ENCODE measurements around the gene GRID2.

Gene GRID2

DNA sequence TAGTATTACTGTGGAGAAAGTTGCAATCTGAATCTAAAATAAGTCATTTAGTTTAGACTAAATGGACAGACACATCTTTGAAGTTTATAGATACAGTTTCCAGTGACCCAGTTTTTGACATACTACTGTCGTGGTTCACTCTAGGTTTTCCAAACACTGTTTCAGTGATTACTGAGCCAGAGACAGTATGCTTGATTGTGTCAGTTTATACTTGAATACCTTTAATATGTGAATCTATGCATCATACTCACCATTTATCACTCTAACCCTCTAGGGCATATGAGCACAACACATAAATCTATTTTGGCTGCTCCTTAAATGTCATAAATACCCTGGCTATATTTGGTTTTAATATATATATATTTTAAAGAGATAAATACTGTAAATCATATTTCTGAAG, 173.5 kb downstream of the GRID2 start:
- no peak overlapping the region for H3K9ac ChIP-seq (ENCODE audit: low read length)
- no peaks in the 10 kb centered on the region for H3K36me3 ChIP-seq (ENCODE audit: control insufficient read depth, insufficient read depth, low read length, severe bottlenecking)
- H3K4me1 ChIP-seq (ENCODE audit: control insufficient read depth, insufficient read depth, low read length) = no peaks in the 10 kb centered on the region
- no peak overlapping the region for H3K4me3 ChIP-seq (ENCODE audit: low read length)
- H3K9me3 ChIP-seq (ENCODE audit: control insufficient read depth, low read length) = no peaks in the 10 kb centered on the region
- no peak for DNase-seq (ENCODE audit: low read depth)
- H3K27me3 ChIP-seq (replicated peaks; ENCODE audit: control insufficient read depth, insufficient read depth, low read length) = no peaks in the 10 kb centered on the region

DNA sequence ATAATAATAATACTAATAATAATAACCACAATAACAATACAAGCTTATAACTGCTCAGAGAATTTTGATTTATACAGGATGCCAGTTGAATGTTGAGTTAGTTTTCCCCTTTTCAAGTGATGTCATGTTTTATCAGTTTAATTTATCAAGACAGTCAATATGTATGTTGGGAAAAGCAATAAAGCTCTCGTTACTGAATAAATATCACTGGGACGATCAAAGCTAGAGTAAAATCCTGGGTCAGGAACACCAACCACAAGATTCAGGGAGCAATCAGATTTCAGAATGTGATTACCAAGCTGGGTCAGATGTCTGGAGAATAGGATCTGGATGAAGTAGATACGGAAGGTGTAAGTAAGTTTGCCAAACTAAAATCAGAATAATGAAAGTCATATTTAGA, 179.6 kb downstream of the GRID2 start:
- Histone ChIP-seq H3K4me3 (ENCODE audit: low read length) (no peak overlapping the region), H3K9me3 (ENCODE audit: control insufficient read depth, low read length) (no peaks in the 10 kb centered on the region), H3K27me3 (replicated peaks; ENCODE audit: control insufficient read depth, insufficient read depth, low read length) (no peaks in the 10 kb centered on the region), H3K4me1 (ENCODE audit: control insufficient read depth, insufficient read depth, low read length) (no peaks in the 10 kb centered on the region), H3K36me3 (ENCODE audit: control insufficient read depth, insufficient read depth, low read length, severe bottlenecking) (no peaks in the 10 kb centered on the region), H3K9ac (ENCODE audit: low read length) (no peak overlapping the region)
- no peak for DNase-seq (ENCODE audit: low read depth)

DNA sequence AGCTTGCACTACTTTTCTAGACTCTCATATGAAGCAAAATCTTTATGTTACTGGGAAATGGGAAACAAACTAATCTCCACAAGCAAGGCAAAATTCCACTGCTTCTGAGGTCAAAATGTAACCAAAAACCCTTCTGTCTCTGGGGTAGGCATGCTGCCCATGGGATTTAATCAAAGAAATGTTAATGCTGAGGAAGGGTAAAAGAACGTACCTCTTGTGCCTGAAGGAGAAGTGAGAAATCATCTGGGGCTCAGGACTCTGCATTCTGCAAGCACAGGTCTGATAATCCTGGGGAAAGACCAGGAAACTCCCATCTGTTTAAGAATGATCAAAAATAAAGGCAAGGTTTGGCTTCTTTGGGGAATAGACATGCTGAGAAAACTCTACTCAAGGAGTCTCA, 184.7 kb downstream of the GRID2 start:
- Histone ChIP-seq H3K27me3 (replicated peaks; ENCODE audit: control insufficient read depth, insufficient read depth, low read length) (no peaks in the 10 kb centered on the region), H3K9me3 (ENCODE audit: control insufficient read depth, low read length) (no peaks in the 10 kb centered on the region), H3K4me3 (ENCODE audit: low read length) (no peak overlapping the region), H3K4me1 (ENCODE audit: control insufficient read depth, insufficient read depth, low read length) (no peaks in the 10 kb centered on the region), H3K9ac (ENCODE audit: low read length) (no peak overlapping the region), H3K36me3 (ENCODE audit: control insufficient read depth, insufficient read depth, low read length, severe bottlenecking) (no peaks in the 10 kb centered on the region)
- DNase-seq (ENCODE audit: low read depth) = no peak

DNA sequence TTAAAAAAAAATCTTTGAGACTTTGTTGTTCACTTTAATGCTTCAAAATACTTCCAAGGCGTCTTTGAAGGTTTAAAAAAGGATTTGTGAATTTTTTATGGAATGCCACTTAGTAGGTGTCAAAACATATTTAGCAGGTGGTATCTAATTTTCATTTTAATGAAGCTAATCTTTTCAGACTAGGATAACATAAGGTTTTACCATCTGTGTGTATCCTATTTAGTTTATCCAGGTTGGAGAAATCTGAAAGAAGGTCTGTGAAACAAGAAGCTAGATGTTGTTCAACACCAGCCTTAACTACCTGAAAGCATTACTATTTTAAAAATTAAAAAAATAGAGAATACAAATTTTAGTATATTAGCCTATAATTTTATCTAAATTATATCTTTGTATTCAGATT, 193.4 kb downstream of the GRID2 start:
- Histone ChIP-seq H3K27me3 (replicated peaks; ENCODE audit: control insufficient read depth, insufficient read depth, low read length) (no peaks in the 10 kb centered on the region), H3K4me3 (ENCODE audit: low read length) (no peak overlapping the region), H3K9ac (ENCODE audit: low read length) (no peak overlapping the region), H3K9me3 (ENCODE audit: control insufficient read depth, low read length) (no peaks in the 10 kb centered on the region), H3K4me1 (ENCODE audit: control insufficient read depth, insufficient read depth, low read length) (no peaks in the 10 kb centered on the region), H3K36me3 (ENCODE audit: control insufficient read depth, insufficient read depth, low read length, severe bottlenecking) (no peaks in the 10 kb centered on the region)
- no peak for DNase-seq (ENCODE audit: low read depth)

DNA sequence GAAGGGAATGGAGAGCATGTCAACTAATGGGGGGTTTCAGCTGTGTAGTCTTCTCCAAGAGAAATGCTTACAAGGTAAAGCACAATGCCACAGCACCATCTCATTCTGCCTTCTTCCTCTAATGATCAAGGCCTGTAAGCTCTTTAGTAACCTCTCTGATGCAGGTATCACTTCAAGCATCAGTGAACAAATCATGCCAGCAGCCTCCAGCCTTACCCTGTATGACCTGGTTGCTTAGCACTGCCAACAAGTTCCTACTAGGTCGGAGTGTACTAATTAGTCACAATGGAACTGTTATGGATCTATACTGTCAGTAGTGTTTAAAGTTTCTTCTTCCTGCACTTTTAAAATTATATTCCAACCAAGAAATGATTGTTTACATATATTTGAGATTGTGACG, 197.7 kb downstream of the GRID2 start:
- Histone ChIP-seq H3K9ac (ENCODE audit: low read length) (no peak overlapping the region), H3K27me3 (replicated peaks; ENCODE audit: control insufficient read depth, insufficient read depth, low read length) (no peaks in the 10 kb centered on the region), H3K9me3 (ENCODE audit: control insufficient read depth, low read length) (no peaks in the 10 kb centered on the region), H3K4me1 (ENCODE audit: control insufficient read depth, insufficient read depth, low read length) (no peaks in the 10 kb centered on the region), H3K4me3 (ENCODE audit: low read length) (no peak overlapping the region), H3K36me3 (ENCODE audit: control insufficient read depth, insufficient read depth, low read length, severe bottlenecking) (no peaks in the 10 kb centered on the region)
- DNase-seq (ENCODE audit: low read depth) = no peak

DNA sequence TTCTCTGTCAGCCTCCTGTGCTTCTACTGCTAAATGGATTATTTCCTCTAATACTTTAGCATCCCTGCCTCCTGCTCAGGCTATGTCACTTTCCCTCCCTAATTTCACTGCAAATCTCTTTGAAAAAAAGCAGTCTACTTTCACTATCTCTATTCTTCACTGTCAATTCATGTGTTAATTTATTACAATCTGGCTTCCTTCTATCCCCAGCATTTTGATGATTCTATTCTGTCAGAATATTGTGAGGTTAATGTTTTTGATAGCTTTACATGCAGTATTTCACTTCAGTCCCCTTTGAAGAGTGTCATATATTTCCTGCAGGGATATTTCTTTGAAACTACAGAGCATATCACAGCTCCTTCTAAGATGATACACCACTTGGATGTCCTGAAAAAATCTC, 203.2 kb downstream of the GRID2 start:
- no peak overlapping the region for H3K9ac ChIP-seq (ENCODE audit: low read length)
- H3K4me1 ChIP-seq (ENCODE audit: control insufficient read depth, insufficient read depth, low read length) = no peaks in the 10 kb centered on the region
- no peaks in the 10 kb centered on the region for H3K36me3 ChIP-seq (ENCODE audit: control insufficient read depth, insufficient read depth, low read length, severe bottlenecking)
- H3K9me3 ChIP-seq (ENCODE audit: control insufficient read depth, low read length) = no peaks in the 10 kb centered on the region
- no peaks in the 10 kb centered on the region for H3K27me3 ChIP-seq (replicated peaks; ENCODE audit: control insufficient read depth, insufficient read depth, low read length)
- no peak for DNase-seq (ENCODE audit: low read depth)
- no peak overlapping the region for H3K4me3 ChIP-seq (ENCODE audit: low read length)

DNA sequence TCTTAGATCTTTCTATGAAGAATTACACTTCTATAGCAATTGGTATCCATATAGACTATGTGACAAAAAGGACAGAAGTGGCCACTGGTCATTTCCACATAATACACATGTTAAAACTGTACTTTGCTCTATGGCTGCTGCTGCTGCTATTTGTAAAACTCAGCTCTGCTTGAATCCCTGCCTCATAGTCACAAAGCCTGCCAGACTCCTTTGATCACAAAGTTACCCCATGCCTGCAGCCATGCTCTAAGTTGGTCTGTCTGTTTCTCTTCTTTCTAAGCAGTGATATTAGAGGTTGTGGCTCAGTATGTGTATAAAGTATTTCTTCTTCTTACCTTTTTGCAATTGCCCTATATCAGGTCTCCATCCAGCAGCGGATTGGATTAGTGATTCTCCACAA, 210.9 kb downstream of the GRID2 start:
- Histone ChIP-seq H3K9me3 (ENCODE audit: control insufficient read depth, low read length) (no peaks in the 10 kb centered on the region), H3K27me3 (replicated peaks; ENCODE audit: control insufficient read depth, insufficient read depth, low read length) (no peaks in the 10 kb centered on the region), H3K4me1 (ENCODE audit: control insufficient read depth, insufficient read depth, low read length) (no peaks in the 10 kb centered on the region), H3K9ac (ENCODE audit: low read length) (no peak overlapping the region), H3K36me3 (ENCODE audit: control insufficient read depth, insufficient read depth, low read length, severe bottlenecking) (no peaks in the 10 kb centered on the region), H3K4me3 (ENCODE audit: low read length) (no peak overlapping the region)
- DNase-seq (ENCODE audit: low read depth) = no peak

DNA sequence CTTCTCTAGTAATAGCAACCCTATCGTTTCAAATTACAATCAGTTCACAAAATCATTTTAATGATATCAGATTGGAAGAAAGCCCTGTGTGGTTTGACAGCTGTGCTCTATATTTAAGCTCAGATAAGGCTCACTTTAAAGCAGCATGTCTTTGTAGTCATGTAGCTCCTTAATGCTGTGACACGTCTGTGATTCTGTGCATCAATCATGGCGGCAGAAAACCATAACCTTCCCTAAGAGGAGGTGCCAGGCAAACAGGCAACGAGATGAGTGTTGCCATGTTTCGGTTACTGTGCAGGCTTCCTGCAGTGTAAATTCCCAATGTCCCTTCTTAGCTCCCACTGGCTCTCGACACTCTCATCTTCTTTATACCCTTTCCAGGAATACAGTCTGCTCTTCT, 212.7 kb downstream of the GRID2 start:
- Histone ChIP-seq H3K27me3 (replicated peaks; ENCODE audit: control insufficient read depth, insufficient read depth, low read length) (no peaks in the 10 kb centered on the region), H3K9ac (ENCODE audit: low read length) (no peak overlapping the region), H3K9me3 (ENCODE audit: control insufficient read depth, low read length) (no peaks in the 10 kb centered on the region), H3K4me1 (ENCODE audit: control insufficient read depth, insufficient read depth, low read length) (no peaks in the 10 kb centered on the region), H3K36me3 (ENCODE audit: control insufficient read depth, insufficient read depth, low read length, severe bottlenecking) (no peaks in the 10 kb centered on the region), H3K4me3 (ENCODE audit: low read length) (no peak overlapping the region)
- DNase-seq (ENCODE audit: low read depth) = no peak

DNA sequence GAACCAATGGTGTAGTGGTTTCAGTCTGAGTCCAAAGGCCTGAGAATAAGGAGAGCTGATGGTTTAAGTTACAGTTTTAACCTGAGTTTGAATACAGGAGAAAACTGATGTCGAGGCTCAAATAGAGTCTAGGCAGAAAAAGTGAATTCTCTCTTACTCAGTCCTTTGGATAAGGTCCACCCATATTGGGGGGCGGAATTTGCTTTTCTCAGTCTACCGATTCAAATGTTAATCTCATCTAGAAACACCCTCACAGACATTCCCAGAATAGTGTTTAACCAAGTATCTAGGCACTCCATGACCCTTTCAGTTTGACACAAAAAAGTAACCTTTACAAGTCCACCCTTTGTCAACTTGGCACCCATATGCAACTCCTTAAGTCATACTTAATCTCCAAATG, 216.0 kb downstream of the GRID2 start:
- no peak overlapping the region for H3K9ac ChIP-seq (ENCODE audit: low read length)
- no peaks in the 10 kb centered on the region for H3K36me3 ChIP-seq (ENCODE audit: control insufficient read depth, insufficient read depth, low read length, severe bottlenecking)
- no peak for DNase-seq (ENCODE audit: low read depth)
- no peaks in the 10 kb centered on the region for H3K9me3 ChIP-seq (ENCODE audit: control insufficient read depth, low read length)
- H3K27me3 ChIP-seq (replicated peaks; ENCODE audit: control insufficient read depth, insufficient read depth, low read length) = no peaks in the 10 kb centered on the region
- no peaks in the 10 kb centered on the region for H3K4me1 ChIP-seq (ENCODE audit: control insufficient read depth, insufficient read depth, low read length)
- no peak overlapping the region for H3K4me3 ChIP-seq (ENCODE audit: low read length)

DNA sequence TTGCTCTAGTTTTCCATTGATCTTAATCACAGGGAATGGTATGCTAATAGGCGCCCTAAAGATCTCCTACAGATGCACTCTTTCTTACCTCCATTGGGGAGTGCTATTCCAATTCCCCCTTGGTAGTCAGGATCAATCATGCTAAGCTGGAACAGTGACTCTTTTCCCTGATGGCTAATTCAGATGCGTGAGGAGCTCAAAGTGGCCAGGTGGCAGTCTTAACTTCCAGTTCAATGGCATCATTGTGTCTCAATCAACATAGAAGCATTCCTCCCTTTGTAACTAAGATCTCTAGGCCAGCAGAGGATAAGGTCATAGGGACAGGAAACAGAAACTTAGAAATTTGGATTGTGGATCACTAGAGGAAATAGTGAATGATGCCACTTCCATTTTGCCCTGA, 216.8 kb downstream of the GRID2 start:
- no peaks in the 10 kb centered on the region for H3K9me3 ChIP-seq (ENCODE audit: control insufficient read depth, low read length)
- no peaks in the 10 kb centered on the region for H3K27me3 ChIP-seq (replicated peaks; ENCODE audit: control insufficient read depth, insufficient read depth, low read length)
- H3K36me3 ChIP-seq (ENCODE audit: control insufficient read depth, insufficient read depth, low read length, severe bottlenecking) = no peaks in the 10 kb centered on the region
- H3K9ac ChIP-seq (ENCODE audit: low read length) = no peak overlapping the region
- H3K4me1 ChIP-seq (ENCODE audit: control insufficient read depth, insufficient read depth, low read length) = no peaks in the 10 kb centered on the region
- DNase-seq (ENCODE audit: low read depth) = no peak
- no peak overlapping the region for H3K4me3 ChIP-seq (ENCODE audit: low read length)

DNA sequence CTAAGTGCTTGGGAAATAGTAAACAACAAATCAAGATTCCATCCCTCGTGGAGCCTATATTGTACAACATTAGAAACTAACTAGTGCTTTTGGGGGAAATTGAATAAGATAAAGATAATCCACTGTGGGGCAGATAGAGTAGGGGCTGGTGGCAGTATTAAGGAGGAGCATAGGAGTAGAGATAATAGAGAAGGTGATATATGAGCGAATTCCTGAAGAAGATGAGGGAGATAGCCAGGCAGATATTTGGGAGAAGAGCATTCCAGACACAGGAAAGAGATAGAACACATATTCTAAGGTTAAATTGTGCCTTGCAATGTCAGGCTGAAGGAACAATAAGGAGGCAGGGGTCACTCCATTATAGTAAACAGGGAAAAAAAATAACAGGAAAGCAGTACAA, 218.2 kb downstream of the GRID2 start:
- Histone ChIP-seq H3K4me3 (ENCODE audit: low read length) (no peak overlapping the region), H3K9ac (ENCODE audit: low read length) (no peak overlapping the region), H3K9me3 (ENCODE audit: control insufficient read depth, low read length) (no peaks in the 10 kb centered on the region), H3K4me1 (ENCODE audit: control insufficient read depth, insufficient read depth, low read length) (no peaks in the 10 kb centered on the region), H3K36me3 (ENCODE audit: control insufficient read depth, insufficient read depth, low read length, severe bottlenecking) (no peaks in the 10 kb centered on the region), H3K27me3 (replicated peaks; ENCODE audit: control insufficient read depth, insufficient read depth, low read length) (no peaks in the 10 kb centered on the region)
- no peak for DNase-seq (ENCODE audit: low read depth)

DNA sequence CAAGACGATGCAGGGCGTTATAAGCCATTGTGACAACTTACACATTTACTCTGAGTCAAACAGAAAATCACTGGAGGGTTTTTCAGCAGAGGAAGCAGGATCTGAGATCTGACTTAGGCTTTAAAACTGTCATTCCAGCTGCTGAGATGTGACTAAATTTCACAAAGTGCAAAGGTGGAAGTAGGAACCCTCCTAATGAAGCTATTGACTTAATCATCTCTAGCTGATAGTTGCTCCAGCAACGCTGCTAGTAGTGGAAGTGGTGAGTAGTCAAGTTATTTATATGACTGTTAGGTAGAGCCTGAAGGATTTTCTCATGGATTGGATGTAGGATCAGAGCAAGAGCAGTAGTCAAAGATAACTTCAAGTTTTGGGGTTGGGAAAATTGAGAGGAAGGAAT, 218.6 kb downstream of the GRID2 start:
- H3K4me1 ChIP-seq (ENCODE audit: control insufficient read depth, insufficient read depth, low read length) = no peaks in the 10 kb centered on the region
- H3K9ac ChIP-seq (ENCODE audit: low read length) = no peak overlapping the region
- DNase-seq (ENCODE audit: low read depth) = no peak
- H3K4me3 ChIP-seq (ENCODE audit: low read length) = no peak overlapping the region
- no peaks in the 10 kb centered on the region for H3K36me3 ChIP-seq (ENCODE audit: control insufficient read depth, insufficient read depth, low read length, severe bottlenecking)
- no peaks in the 10 kb centered on the region for H3K9me3 ChIP-seq (ENCODE audit: control insufficient read depth, low read length)
- H3K27me3 ChIP-seq (replicated peaks; ENCODE audit: control insufficient read depth, insufficient read depth, low read length) = no peaks in the 10 kb centered on the region

Measured in adipocyte (in vitro differentiated cells).